Astrocyte (in vitro differentiated cells and primary cell): ENCODE measurements around the gene MED22.

Source experiments
- CTCF ChIP-seq: IDR thresholded peaks from 2 replicates; pipeline ENCODE4 v1.5.1; 2011; ENCODE audit warnings: low read depth, mild to moderate bottlenecking, inconsistent platforms, low read length, moderate library complexity; ENCODE audit not compliant: insufficient read depth
- EZH2 ChIP-seq: IDR thresholded peaks from 2 replicates; pipeline ENCODE4 v1.6.1; 2012; ENCODE audit warnings: mild to moderate bottlenecking, low read length, inconsistent platforms; ENCODE audit not compliant: insufficient read depth

DNA sequence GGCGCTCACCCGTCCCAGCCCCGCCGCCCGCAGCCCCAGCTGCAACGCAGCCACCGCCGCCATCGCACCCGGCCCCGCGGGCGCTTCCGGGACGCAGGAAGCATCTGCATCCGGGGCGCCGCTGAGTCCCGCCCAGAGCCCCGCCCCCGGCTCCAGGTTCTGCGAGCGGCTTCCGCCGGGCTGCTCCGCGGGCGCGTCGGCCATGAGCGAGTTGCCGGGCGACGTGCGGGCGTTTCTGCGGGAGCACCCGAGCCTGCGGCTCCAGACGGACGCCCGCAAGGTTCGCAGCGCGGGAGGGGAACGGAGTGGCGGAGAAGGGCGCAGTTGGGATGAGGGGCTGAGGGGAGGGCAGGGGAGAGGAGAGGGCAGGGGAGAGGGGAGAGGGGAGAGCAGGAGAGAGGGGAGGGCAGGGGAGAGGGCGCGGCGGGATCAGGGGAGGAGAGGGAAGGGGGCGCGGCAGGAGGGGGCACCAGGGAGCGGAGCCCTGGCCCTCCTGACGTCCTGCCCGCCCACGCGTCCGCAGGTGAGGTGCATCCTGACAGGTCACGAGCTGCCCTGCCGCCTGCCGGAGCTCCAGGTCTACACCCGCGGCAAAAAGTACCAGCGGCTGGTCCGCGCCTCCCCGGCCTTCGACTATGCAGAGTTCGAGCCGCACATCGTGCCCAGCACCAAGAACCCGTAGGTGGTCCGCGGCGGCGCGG is 8.6 kb upstream of the MED22 start, which contains the start of the genes SURF1 and SURF2:
- TF ChIP-seq CTCF: no peak
- TF ChIP-seq EZH2: no peak
